GM10266 (cell line): ENCODE results near the gene CSMD2.

Experiments used
- DNase-seq: peaks from one replicate; pipeline ENCODE4 v3.0.0; 2012; ENCODE audit errors: extremely low spot score
- CTCF ChIP-seq: IDR thresholded peaks from 2 replicates; pipeline ENCODE4 v1.5.1; 2012; ENCODE audit warnings: mild to moderate bottlenecking, low read depth; ENCODE audit not compliant: control insufficient read depth, insufficient read depth; ENCODE audit errors: missing control alignments

Gene CSMD2

GRCh38 chr1:34126486-34126885 is 38.5 kb downstream of the CSMD2 start:
- TF ChIP-seq CTCF = no peak
- DNase-seq = no peak

- no peak for TF ChIP-seq CTCF
These were observed 39.2 kb downstream of the CSMD2 start for GRCh38 chr1:34125721-34126380.

GRCh38 chr1:34122080-34122932 is 42.7 kb downstream of the CSMD2 start:
- no peak for DNase-seq
- TF ChIP-seq CTCF = no peak

More at GRCh38 chr1:34125721-34126380, 39.2 kb downstream of the CSMD2 start:
- no peak for DNase-seq

GRCh38 chr1:34115233-34115632 is 49.8 kb downstream of the CSMD2 start:
- no peak for TF ChIP-seq CTCF
- no peak for DNase-seq

- peak; percentile 10 for TF ChIP-seq CTCF
- no peak for DNase-seq
These were observed 51.1 kb downstream of the CSMD2 start for GRCh38 chr1:34113887-34114286.

- TF ChIP-seq CTCF = no peak
- DNase-seq = no peak
These were observed 51.7 kb downstream of the CSMD2 start for GRCh38 chr1:34113362-34113761.

- no peak for TF ChIP-seq CTCF
These were observed 56.3 kb downstream of the CSMD2 start for GRCh38 chr1:34108711-34109110.

More at GRCh38 chr1:34108711-34109110, 56.3 kb downstream of the CSMD2 start:
- no peak for DNase-seq
